Endothelial cell of umbilical vein (primary cell): ENCODE results near the gene CACTIN. TPM values are rescaled to one million over a fixed set of nuclear protein-coding genes. Genes with fewer than 3 reads are reported as not detected.
"Not testable (repeated sequence)": the region's sequence is repeated elsewhere in the genome, so short reads cannot be mapped to it uniquely, and the experiment has no call there.

ENCODE experiments used
- BruUV-seq: library from RNA; stranded (reverse); fragments of 400-500 nt; replicated peaks from 2 replicates; lab custom pipeline; 2021; lab: Mats Ljungman, UMichigan
- CTCF ChIA-PET: fragments of 300-600, 350-600 bp; sonication (Branson Sonifier 250); formaldehyde crosslinking; loops from one replicate; lab custom pipeline; 2021; ENCODE audit warnings: antibody characterized with exemption, inconsistent platforms; lab: Charles Lee
- POLR2A ChIA-PET: fragments of 300-600, 350-600 bp; sonication (Branson Sonifier 250); formaldehyde crosslinking; loops from one replicate; lab custom pipeline; 2021; ENCODE audit warnings: antibody characterized with exemption, inconsistent platforms; lab: Charles Lee
- DNase-seq: peaks from one replicate; pipeline ENCODE4 v3.0.0-alpha.2; 2011; ENCODE audit warnings: low read depth, low spot score
- FAIRE-seq: peaks from 2 replicates; lab custom pipeline; 2011; peaks lifted over from hg19 to GRCh38; lab: Jason Lieb, UNC
- H2AFZ ChIP-seq: 2 replicates; pipeline ENCODE4 v1.6.0; 2012; ENCODE audit warnings: low read depth, low read length, control low read depth, inconsistent platforms
- H3K27ac ChIP-seq: 2 replicates; pipeline ENCODE4 v1.5.1; 2011; ENCODE audit warnings: low read depth, mild to moderate bottlenecking, control low read depth, low read length, moderate library complexity; ENCODE audit not compliant: insufficient read depth
- H3K27me3 ChIP-seq, 2 experiments: 2 replicates each; pipeline versions ENCODE4 v1.6.0 to v1.6.1; 2011; ENCODE audit warnings: low read length in 2 of 2, mixed read lengths in 1 of 2; ENCODE audit not compliant: control insufficient read depth in 2 of 2, insufficient read depth in 2 of 2
- H3K36me3 ChIP-seq, 2 experiments: 2 replicates in 1 of 2; 3 replicates in 1 of 2; pipeline ENCODE4 v1.5.1; 2011; ENCODE audit warnings: low read length in 2 of 2, mild to moderate bottlenecking in 1 of 2, moderate library complexity in 1 of 2; ENCODE audit not compliant: control insufficient read depth in 2 of 2, insufficient read depth in 2 of 2; ENCODE audit errors: extremely low read depth in 1 of 2
- H3K4me1 ChIP-seq: 3 replicates; pipeline ENCODE4 v1.5.1; 2011; ENCODE audit warnings: mild to moderate bottlenecking, low read length; ENCODE audit not compliant: control insufficient read depth, insufficient read depth; ENCODE audit errors: extremely low read depth
- H3K4me2 ChIP-seq: 2 replicates; pipeline ENCODE4 v1.6.1; 2011; ENCODE audit warnings: low read length, control low read depth, mixed read lengths; ENCODE audit not compliant: insufficient read depth
- H3K4me3 ChIP-seq, 3 experiments: fragments of 200-600 bp in 1 of 3; sonication (generic), shearing (Covaris generic) in 1 of 3; replicated peaks in 1 of 3; 2 replicates each; pipeline ENCODE4 v1.5.1; 2011 to 2016; ENCODE audit warnings: control low read depth in 3 of 3, low read length in 3 of 3, mild to moderate bottlenecking in 2 of 3, inconsistent platforms in 1 of 3, low read depth in 1 of 3, moderate library complexity in 1 of 3; ENCODE audit not compliant: insufficient read depth in 1 of 3
- H3K79me2 ChIP-seq: 2 replicates; pipeline ENCODE4 v1.6.0; 2012; ENCODE audit warnings: low read length, inconsistent platforms; ENCODE audit not compliant: control insufficient read depth, insufficient read depth
- H3K9ac ChIP-seq: replicated peaks from 2 replicates; pipeline ENCODE3; 2011; ENCODE audit warnings: low read length, control low read depth; ENCODE audit not compliant: insufficient read depth; ENCODE audit errors: extremely low read depth
- H3K9me1 ChIP-seq: replicated peaks from 3 replicates; pipeline ENCODE4 v1.6.0; 2011; ENCODE audit warnings: mild to moderate bottlenecking, low read length; ENCODE audit not compliant: control insufficient read depth, insufficient read depth; ENCODE audit errors: extremely low read depth
- H3K9me3 ChIP-seq: replicated peaks from 2 replicates; pipeline ENCODE4 v1.5.1; 2012; ENCODE audit warnings: low read length, inconsistent platforms; ENCODE audit not compliant: control insufficient read depth, insufficient read depth
- H4K20me1 ChIP-seq: replicated peaks from 2 replicates; pipeline ENCODE3; 2011; ENCODE audit warnings: mild to moderate bottlenecking, low read length; ENCODE audit not compliant: control insufficient read depth, insufficient read depth; ENCODE audit errors: extremely low read depth
- GATA2 ChIP-seq: IDR thresholded peaks from 2 replicates; pipeline ENCODE4 v1.7.0; 2011; ENCODE audit warnings: low read depth, mild to moderate bottlenecking, moderate library complexity, mixed read lengths, low read length; ENCODE audit not compliant: insufficient read length, insufficient read depth
- JUN ChIP-seq: IDR thresholded peaks from 2 replicates; pipeline ENCODE4 v1.6.1; 2011; ENCODE audit warnings: borderline replicate concordance, low read depth; ENCODE audit not compliant: insufficient read length, insufficient read depth
- POLR2AphosphoS5 ChIP-seq: IDR thresholded peaks from 2 replicates; pipeline ENCODE4 v1.6.1; 2012; ENCODE audit warnings: low read depth, mild to moderate bottlenecking, control low read depth, low read length, moderate library complexity; ENCODE audit not compliant: insufficient read depth
- dilution Hi-C: fragments of 300-500 bp; cut with MboI; formaldehyde crosslinking; loops from one replicate; pipeline ENCODE4 v1.15.0; 2019; ENCODE audit warnings: low sequenced_read_pairs; ENCODE audit not compliant: extremely low pct_ligation_motif_present
- intact Hi-C: fragments of 100-400 bp; cut with micrococcal nuclease; formaldehyde crosslinking; loops from one replicate; pipeline ENCODE4 v1.10.0; 2022
- polyA plus RNA-seq, 4 experiments: library from polyadenylated mRNA; depleted of rRNA in 3 of 4; stranded (reverse) in 3 of 4; unstranded in 1 of 4; fragments of >200 nt; gene quantifications; 2 replicates each; pipeline versions ENCODE4 v1.2.1 to v1.2.3, GENCODE V29; 2011 to 2012; ENCODE audit warnings: missing spikeins in 1 of 4
- total RNA-seq: library from RNA; stranded (reverse); gene quantifications from 2 replicates; pipeline ENCODE4 v1.2.3, GENCODE V29; 2021
- TF ChIP-seq, protein P1 (sequence below), 2 donors: IDR thresholded peaks; 1 replicate in 1 of 2; 2 replicates in 1 of 2; pipeline ENCODE4 v1.5.1; 2011; ENCODE audit warnings: low read length in 2 of 2, mild to moderate bottlenecking in 2 of 2, moderate library complexity in 2 of 2, control low read depth in 1 of 2, inconsistent platforms in 1 of 2, low read depth in 1 of 2; ENCODE audit not compliant: insufficient read depth in 1 of 2; ENCODE audit errors: extremely low read depth in 1 of 2

The CACTIN gene
- total and polyA plus RNA-seq, 2 donors (not counting 3 experiments of a cell fraction or from before 2014, with no cell fraction given) = 29.7 to 36.1 TPM

DNA sequence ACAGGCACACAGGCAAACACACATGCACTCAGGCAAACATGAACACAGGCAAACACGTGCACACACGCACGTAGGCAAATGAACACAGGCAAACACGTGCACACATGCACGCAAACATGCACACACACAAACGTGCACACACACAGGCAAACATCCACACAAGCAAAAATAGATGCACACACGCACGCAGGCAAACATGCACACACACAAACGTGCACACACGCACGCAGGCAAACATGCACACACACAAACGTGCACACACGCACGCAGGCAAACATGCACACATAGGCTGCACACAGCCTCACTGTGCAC, 39.9 kb upstream of the CACTIN start:
- H4K20me1 ChIP-seq, FAIRE-seq, H3K4me2 ChIP-seq, H3K27me3 ChIP-seq, H3K79me2 ChIP-seq, DNase-seq, H3K9me1 ChIP-seq, dilution Hi-C loops, POLR2A ChIA-PET, BruUV-seq, H3K27ac ChIP-seq, H3K9ac ChIP-seq, H3K9me3 ChIP-seq, H3K4me3 ChIP-seq, H2AFZ ChIP-seq: not testable (repeated sequence)
- CTCF ChIA-PET = interaction anchor here (0.8 to 7.6 kb wide), 11 partner anchors 10 to 156 kb away, joined by 3 to 66 read pairs (median 5); partner anchors contain the start of gene PIP5K1C
- peaks cover 0 to 10% of the 10 kb centered on the region in 2 experiments for H3K36me3 ChIP-seq
- peaks cover 16% of the 10 kb centered on the region for H3K4me1 ChIP-seq
- intact Hi-C loops = loop anchor here (1.0 kb wide), 1 partner anchor 34 kb away; the partner anchor contains the start of gene PIP5K1C

DNA sequence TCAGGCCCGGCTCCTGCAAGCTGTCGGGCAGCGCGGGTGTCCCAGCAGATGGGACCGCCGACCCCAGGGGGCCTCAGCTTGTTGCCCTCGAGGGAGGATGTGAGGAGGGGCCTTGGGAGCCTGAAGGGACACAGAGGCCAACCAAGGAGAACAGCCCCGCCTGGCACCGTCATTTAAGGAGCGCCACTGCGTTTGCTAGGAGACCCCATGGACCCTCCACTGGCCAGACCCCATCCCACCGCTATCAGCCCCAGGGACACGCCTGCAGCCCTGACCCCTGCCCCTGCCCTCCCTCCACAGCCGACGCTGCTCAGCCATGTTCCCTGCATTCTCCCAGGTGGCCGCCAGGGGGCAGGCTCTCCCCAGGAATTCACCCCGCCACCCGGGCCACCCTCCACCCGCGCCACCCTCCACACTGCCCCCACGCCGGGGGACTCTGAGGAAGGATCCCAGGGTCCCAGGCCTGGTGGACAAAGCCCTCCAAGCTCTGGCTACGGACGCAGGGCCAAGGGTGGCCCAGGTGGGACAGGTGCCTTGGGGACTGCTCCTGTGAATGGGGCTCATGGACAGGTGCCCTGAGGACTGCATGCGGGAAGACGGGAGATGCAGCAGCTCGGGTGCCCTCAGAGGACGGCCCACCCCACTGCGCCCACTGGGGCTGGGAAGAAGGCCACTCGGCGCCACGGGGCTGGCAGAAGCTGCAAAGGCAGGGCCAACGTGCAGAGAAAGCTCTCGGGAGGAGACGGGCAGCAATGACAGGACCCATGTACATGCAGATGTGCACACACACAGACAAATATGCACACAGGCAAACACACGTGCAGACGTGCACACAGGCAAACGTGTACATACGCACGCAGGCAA, 39.3 kb upstream of the CACTIN start:
- FAIRE-seq = peak; percentile 80
- Histone ChIP-seq H3K9me3 (no peaks in the 10 kb centered on the region), H3K27me3 (no peaks in the 10 kb centered on the region), H3K4me3 (no peak overlapping the region), H3K79me2 (no peaks in the 10 kb centered on the region), H3K9ac (no peak overlapping the region), H3K4me1 (peaks cover 10% of the 10 kb centered on the region), H2AFZ (no peak overlapping the region), H3K9me1 (no peaks in the 10 kb centered on the region), H3K36me3 (peaks cover 0 to 16% of the 10 kb centered on the region in 2 experiments), H3K4me2 (no peak overlapping the region), H4K20me1 (no peaks in the 10 kb centered on the region), H3K27ac (no peak overlapping the region)
- dilution Hi-C loops (no loop called here), intact Hi-C loops (loop anchor here (1.0 kb wide), 1 partner anchor 34 kb away; the partner anchor contains the start of gene PIP5K1C)
- CTCF ChIA-PET = interaction anchor here (0.8 to 7.6 kb wide), 11 partner anchors 9 to 156 kb away, joined by 3 to 66 read pairs (median 5); partner anchors contain the start of gene PIP5K1C
- DNase-seq = peak; percentile 46
- BruUV-seq = no TSS peak
- POLR2A ChIA-PET = no interaction called here
- TF ChIP-seq JUN (no peak), POLR2AphosphoS5 (no peak), GATA2 (no peak)
- TF ChIP-seq, protein P1, sequence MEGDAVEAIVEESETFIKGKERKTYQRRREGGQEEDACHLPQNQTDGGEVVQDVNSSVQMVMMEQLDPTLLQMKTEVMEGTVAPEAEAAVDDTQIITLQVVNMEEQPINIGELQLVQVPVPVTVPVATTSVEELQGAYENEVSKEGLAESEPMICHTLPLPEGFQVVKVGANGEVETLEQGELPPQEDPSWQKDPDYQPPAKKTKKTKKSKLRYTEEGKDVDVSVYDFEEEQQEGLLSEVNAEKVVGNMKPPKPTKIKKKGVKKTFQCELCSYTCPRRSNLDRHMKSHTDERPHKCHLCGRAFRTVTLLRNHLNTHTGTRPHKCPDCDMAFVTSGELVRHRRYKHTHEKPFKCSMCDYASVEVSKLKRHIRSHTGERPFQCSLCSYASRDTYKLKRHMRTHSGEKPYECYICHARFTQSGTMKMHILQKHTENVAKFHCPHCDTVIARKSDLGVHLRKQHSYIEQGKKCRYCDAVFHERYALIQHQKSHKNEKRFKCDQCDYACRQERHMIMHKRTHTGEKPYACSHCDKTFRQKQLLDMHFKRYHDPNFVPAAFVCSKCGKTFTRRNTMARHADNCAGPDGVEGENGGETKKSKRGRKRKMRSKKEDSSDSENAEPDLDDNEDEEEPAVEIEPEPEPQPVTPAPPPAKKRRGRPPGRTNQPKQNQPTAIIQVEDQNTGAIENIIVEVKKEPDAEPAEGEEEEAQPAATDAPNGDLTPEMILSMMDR (IDR thresholded peaks at IDR 0.05; ENCODE audit: extremely low read depth in 1 of 2, insufficient read depth in 1 of 2, low read depth in 1 of 2, low read length in 2 of 2) = peak; percentile 66 to 90
